Measurements from ENCODE around the gene PTPRK. TPM values are rescaled to one million over a fixed set of nuclear protein-coding genes. Genes with fewer than 3 reads are reported as not detected.

PTPRK gene
- total RNA-seq, 4 donors from 2014 or later = 34.6 to 56.5 (median 47.0) TPM

DNA sequence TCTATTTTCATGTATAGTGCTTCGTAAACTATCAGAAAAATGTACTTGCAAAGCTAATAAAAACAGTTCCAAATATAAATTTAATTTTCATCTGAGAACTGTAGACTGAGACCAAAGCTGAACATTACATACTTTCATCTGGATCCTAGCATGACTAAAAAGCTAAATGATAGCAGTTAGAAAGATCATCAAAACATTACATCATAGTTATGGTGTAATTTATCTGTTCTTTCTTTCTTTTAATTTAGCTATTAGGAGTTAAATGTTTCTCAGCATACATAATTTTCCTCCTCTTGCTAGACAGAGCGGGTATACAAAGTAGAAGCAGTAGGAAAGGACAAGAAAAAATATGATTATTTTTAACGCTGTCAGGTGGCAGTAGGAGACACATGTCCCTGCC is 455.3 kb downstream of the PTPRK start:
- intact Hi-C loops (cut with DNase I) = no loop called here
- Histone ChIP-seq H3K36me3 (no peaks in the 10 kb centered on the region), H3K27ac (no peak overlapping the region), H3K9me3 (no peaks in the 10 kb centered on the region), H3K27me3 (no peaks in the 10 kb centered on the region), H3K4me1 (no peaks in the 10 kb centered on the region), H3K4me3 (replicated peaks in 1 of 3) (no peak overlapping the region)
- DNase-seq = no peak
- 97 to 98% methylated on average over 3 of the region's 3 CpGs for whole genome bisulfite sequencing, 2 donors
- TF ChIP-seq POLR2A (IDR thresholded peaks at IDR 0.05) = no peak
- TF ChIP-seq, protein P1, sequence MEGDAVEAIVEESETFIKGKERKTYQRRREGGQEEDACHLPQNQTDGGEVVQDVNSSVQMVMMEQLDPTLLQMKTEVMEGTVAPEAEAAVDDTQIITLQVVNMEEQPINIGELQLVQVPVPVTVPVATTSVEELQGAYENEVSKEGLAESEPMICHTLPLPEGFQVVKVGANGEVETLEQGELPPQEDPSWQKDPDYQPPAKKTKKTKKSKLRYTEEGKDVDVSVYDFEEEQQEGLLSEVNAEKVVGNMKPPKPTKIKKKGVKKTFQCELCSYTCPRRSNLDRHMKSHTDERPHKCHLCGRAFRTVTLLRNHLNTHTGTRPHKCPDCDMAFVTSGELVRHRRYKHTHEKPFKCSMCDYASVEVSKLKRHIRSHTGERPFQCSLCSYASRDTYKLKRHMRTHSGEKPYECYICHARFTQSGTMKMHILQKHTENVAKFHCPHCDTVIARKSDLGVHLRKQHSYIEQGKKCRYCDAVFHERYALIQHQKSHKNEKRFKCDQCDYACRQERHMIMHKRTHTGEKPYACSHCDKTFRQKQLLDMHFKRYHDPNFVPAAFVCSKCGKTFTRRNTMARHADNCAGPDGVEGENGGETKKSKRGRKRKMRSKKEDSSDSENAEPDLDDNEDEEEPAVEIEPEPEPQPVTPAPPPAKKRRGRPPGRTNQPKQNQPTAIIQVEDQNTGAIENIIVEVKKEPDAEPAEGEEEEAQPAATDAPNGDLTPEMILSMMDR (IDR thresholded peaks at IDR 0.05) = no peak

DNA sequence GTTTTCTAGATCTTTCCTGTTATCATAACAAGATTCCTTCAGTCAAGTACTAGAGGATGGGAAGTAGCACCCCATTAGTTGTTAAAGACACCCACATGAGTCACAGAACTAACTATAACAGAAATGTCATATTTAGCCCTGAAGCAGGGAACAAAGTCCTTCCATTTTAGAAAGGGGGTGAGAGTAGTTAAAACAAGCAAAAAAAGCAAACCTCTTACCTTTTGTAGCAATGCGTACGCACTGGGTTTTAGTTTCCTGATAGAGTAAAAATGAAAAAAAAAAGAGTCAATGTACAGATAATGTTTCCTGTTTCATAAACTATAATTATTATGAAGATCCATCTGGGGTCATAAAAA is 455.9 kb downstream of the PTPRK start:
- no peaks in the 10 kb centered on the region for H3K36me3 ChIP-seq
- no peak overlapping the region for H3K4me3 ChIP-seq (replicated peaks in 1 of 3)
- DNase-seq = no peak
- H3K27me3 ChIP-seq = no peaks in the 10 kb centered on the region
- H3K9me3 ChIP-seq = no peaks in the 10 kb centered on the region
- TF ChIP-seq POLR2A (IDR thresholded peaks at IDR 0.05) = no peak
- TF ChIP-seq, protein P1 (IDR thresholded peaks at IDR 0.05) = no peak
- intact Hi-C loops (cut with DNase I) = no loop called here
- 98 to 100% methylated on average over 2 of the region's 2 CpGs for WGBS, 2 donors
- H3K27ac ChIP-seq = no peak overlapping the region
- no peaks in the 10 kb centered on the region for H3K4me1 ChIP-seq

DNA sequence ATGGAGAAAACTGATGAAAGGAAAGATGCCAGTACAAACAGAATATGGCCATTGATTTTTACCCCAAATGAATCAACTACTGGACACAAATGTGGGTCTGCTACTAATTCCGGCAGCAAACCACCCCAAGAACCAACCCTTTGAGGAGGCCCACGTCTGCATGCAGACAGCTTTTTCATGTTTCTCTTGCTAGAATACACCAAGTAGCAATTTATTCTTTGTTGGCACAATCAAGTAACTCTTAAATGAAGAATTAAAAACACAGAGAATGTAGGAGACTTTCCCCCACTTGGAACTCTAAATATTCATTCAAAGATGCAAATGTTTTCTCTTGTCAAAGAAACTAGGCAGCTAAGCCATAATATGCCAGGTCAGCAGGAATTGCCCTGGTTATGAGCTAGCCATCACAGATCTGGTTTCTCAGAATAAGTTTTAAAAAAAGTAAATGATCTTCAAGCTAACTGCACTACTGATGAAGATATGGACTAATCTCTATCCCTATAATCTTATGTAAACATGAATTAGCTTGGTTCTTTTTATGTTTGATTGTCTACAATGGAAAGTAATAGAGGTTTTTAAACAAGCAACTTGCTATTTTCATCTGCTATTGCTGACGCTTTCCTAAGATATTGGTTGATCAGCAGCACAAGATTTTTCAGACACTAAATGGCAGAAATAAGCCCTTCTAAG is 456.4 kb downstream of the PTPRK start:
- intact Hi-C loops (cut with DNase I) = no loop called here
- TF ChIP-seq, protein P1 (IDR thresholded peaks at IDR 0.05) = no peak
- no peak for TF ChIP-seq POLR2A (IDR thresholded peaks at IDR 0.05)
- no peak for DNase-seq
- no peaks in the 10 kb centered on the region for H3K27me3 ChIP-seq
- WGBS, 2 donors = 76 to 78% methylated on average over 3 of the region's 3 CpGs
- no peaks in the 10 kb centered on the region for H3K9me3 ChIP-seq
- H3K4me3 ChIP-seq (replicated peaks in 1 of 3) = no peak overlapping the region
- no peaks in the 10 kb centered on the region for H3K4me1 ChIP-seq
- no peak overlapping the region for H3K27ac ChIP-seq
- no peaks in the 10 kb centered on the region for H3K36me3 ChIP-seq

DNA sequence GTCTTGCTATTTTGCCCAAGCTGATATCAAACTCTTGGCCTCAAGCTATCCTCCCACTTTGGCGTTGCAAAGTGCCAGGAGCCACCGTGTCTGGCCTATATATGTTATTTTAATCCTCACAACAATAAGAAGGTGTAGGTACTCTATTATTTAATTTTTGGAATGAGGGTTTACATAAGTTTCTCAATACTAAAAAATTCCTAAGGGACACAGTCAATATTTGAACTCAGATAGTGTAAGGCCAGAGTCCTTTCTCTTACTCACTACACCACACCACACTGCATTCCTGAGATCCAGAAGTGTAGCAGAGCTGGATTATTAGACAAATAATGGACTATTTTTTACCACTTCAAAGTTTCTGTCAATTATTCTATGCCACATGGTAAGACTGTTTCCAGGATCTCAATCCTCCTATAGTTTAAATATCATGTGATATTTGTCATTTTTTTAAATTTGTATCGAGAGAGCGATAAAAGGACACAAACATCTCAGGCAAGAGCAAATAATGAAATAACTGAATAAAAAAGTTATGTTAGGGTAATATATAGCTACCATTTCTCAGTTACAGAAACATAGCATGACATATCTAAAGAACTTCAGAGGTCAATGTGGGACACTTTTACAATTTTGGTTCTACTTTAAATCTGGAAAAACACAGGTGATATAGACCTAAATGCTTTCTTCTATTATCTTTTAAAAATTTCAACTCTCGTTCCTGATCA is 457.4 kb downstream of the PTPRK start:
- H3K4me3 ChIP-seq (replicated peaks in 1 of 3) = no peak overlapping the region
- 97 to 98% methylated on average over 5 of the region's 5 CpGs for WGBS, 2 donors
- no peaks in the 10 kb centered on the region for H3K36me3 ChIP-seq
- no peak for DNase-seq
- no peak overlapping the region for H3K27ac ChIP-seq
- TF ChIP-seq, protein P1 (IDR thresholded peaks at IDR 0.05) = no peak
- no peak for TF ChIP-seq POLR2A (IDR thresholded peaks at IDR 0.05)
- intact Hi-C loops (cut with DNase I) = no loop called here
- H3K4me1 ChIP-seq = no peaks in the 10 kb centered on the region
- H3K9me3 ChIP-seq = no peaks in the 10 kb centered on the region
- no peaks in the 10 kb centered on the region for H3K27me3 ChIP-seq

DNA sequence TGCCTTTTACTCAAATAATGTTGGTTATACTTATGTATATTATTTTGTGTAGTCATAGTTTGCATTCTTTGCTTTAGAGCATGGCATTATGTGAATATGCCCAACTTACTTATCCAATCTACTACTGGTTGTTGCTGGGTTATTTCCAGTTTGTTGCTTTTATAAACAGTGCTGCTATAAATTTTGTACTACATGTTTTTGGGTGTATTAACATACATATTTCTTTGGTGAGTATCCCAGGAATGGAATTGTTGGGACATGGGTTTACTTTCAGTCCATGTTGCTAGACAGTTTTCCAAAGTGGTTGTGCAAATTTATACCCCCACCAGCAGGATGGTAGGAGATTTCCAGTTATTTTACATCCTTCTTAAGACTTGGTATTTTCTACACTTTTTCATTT is 462.5 kb downstream of the PTPRK start:
- intact Hi-C loops (cut with DNase I) = no loop called here
- TF ChIP-seq, protein P1 (IDR thresholded peaks at IDR 0.05) = no peak
- no peak for TF ChIP-seq POLR2A (IDR thresholded peaks at IDR 0.05)
- Histone ChIP-seq H3K9me3 (no peaks in the 10 kb centered on the region), H3K27me3 (no peaks in the 10 kb centered on the region), H3K4me1 (no peaks in the 10 kb centered on the region), H3K4me3 (replicated peaks in 1 of 3) (no peak overlapping the region), H3K27ac (no peak overlapping the region), H3K36me3 (no peaks in the 10 kb centered on the region)
- no peak for DNase-seq

Data from thyroid gland (tissue), 4 donors.